ENCODE measurements around the gene HPX. TPM values are rescaled to one million over a fixed set of nuclear protein-coding genes. Genes with fewer than 3 reads are reported as not detected.

The HPX gene
- polyA plus RNA-seq, 2 of the 4 experiments (the other 2 are of a cell fraction), result 0.66 to 0.70 TPM

- CTCF ChIA-PET, result interaction anchor here (1.9 to 2.6 kb wide), 4 partner anchors 8 to 33 kb away, joined by 4 to 12 read pairs (median 10); partner anchors contain the start of gene APBB1
These were observed 29.9 kb downstream of the HPX start for GRCh38 chr11:6410695-6411430.

GRCh38 chr11:6406370-6406769 lies 34.4 kb downstream of the HPX start:
- H3K27ac ChIP-seq, result no peak overlapping the region
- CTCF ChIA-PET, result interaction anchor here (0.6 to 2.8 kb wide), 8 partner anchors 13 to 602 kb away, joined by 3 to 9 read pairs (median 4); partner anchors contain the start of gene SMPD1
- no peaks in the 10 kb centered on the region for H3K9me3 ChIP-seq
- TF ChIP-seq NFE2L2 (conservative IDR thresholded peaks at IDR 0.05; ENCODE audit: low read length) (no peak), FOSB (CRISPR knock-in tag; IDR thresholded peaks at IDR 0.05) (no peak), NPAS2 (CRISPR knock-in tag; IDR thresholded peaks at IDR 0.05; ENCODE audit: borderline replicate concordance) (no peak), HOXA7 (CRISPR knock-in tag; IDR thresholded peaks at IDR 0.05) (no peak), POLR2A (IDR thresholded peaks at IDR 0.05; ENCODE audit: low read length) (no peak), HDAC2 (IDR thresholded peaks at IDR 0.05) (no peak), RARB (CRISPR knock-in tag; IDR thresholded peaks at IDR 0.05) (no peak)
- no peaks in the 10 kb centered on the region for H3K4me1 ChIP-seq
- POLR2A ChIA-PET, result no interaction called here
- FAIRE-seq (no peak), ATAC-seq (no peak), DNase-seq (ENCODE audit: low read depth in 1 of 2, low spot score in 1 of 2) (no peak)
- H3K4me2 ChIP-seq, result no peak overlapping the region
- WGBS (ENCODE audit: missing lambda C conversion rate), result 16% methylated on average over 2 of the region's 2 CpGs
- H3K4me3 ChIP-seq, result no peak overlapping the region

More at GRCh38 chr11:6410695-6411430, 29.9 kb downstream of the HPX start:
- H3K9me3 ChIP-seq, result no peaks in the 10 kb centered on the region
- no peak overlapping the region for H3K27ac ChIP-seq
- DNase-seq (ENCODE audit: low read depth in 1 of 2, low spot score in 1 of 2) (no peak), ATAC-seq (no peak), FAIRE-seq (no peak)
- 95% methylated on average over 22 of the region's 23 CpGs for WGBS (ENCODE audit: missing lambda C conversion rate)
- TF ChIP-seq HOXB5 (CRISPR knock-in tag; IDR thresholded peaks at IDR 0.05), result no peak
- TF ChIP-seq CHD4 (IDR thresholded peaks at IDR 0.05; ENCODE audit: borderline replicate concordance), result no peak
- H3K4me1 ChIP-seq, result no peaks in the 10 kb centered on the region
- no peak overlapping the region for H3K4me3 ChIP-seq
- H3K4me2 ChIP-seq, result no peak overlapping the region
- POLR2A ChIA-PET, result interaction anchor here (1.1 kb wide), 1 partner anchor 8 kb away, joined by 7 read pairs; the partner anchor contains the start of gene APBB1

GRCh38 chr11:6405846-6406245 lies 34.9 kb downstream of the HPX start:
- CTCF ChIA-PET, result interaction anchor here (0.6 to 2.8 kb wide), 7 partner anchors 12 to 602 kb away, joined by 3 to 9 read pairs (median 4); partner anchors contain the start of gene SMPD1
- FAIRE-seq (no peak), ATAC-seq (no peak)

GRCh38 chr11:6405052-6405667 lies 35.6 kb downstream of the HPX start:
- H3K9me3 ChIP-seq, result no peaks in the 10 kb centered on the region
- ATAC-seq (no peak), FAIRE-seq (no peak), DNase-seq (ENCODE audit: low read depth in 1 of 2, low spot score in 1 of 2) (no peak)
- no peak overlapping the region for H3K27ac ChIP-seq
- H3K4me2 ChIP-seq, result no peak overlapping the region
- no peaks in the 10 kb centered on the region for H3K4me1 ChIP-seq
- 90% methylated on average over 12 of the region's 13 CpGs for WGBS (ENCODE audit: missing lambda C conversion rate)
- no peak overlapping the region for H3K4me3 ChIP-seq
- POLR2A ChIA-PET, result no interaction called here
- CTCF ChIA-PET, result interaction anchor here (1.0 to 2.8 kb wide), 5 partner anchors 12 to 100 kb away, joined by 3 to 9 read pairs (median 4); partner anchors contain the start of gene SMPD1
- TF ChIP-seq RAD21 (conservative IDR thresholded peaks at IDR 0.05 in 1 of 2, IDR thresholded peaks at IDR 0.05 in 1 of 2) (no peak), KDM1A (IDR thresholded peaks at IDR 0.05; ENCODE audit: low read depth) (no peak), JUNB (IDR thresholded peaks at IDR 0.05) (no peak), PBX3 (IDR thresholded peaks at IDR 0.05) (no peak), CHD2 (IDR thresholded peaks at IDR 0.05; ENCODE audit: low read length, partially characterized antibody) (no peak), ZFP36 (IDR thresholded peaks at IDR 0.05; ENCODE audit: borderline replicate concordance, partially characterized antibody) (no peak), GATA3 (IDR thresholded peaks at IDR 0.05; ENCODE audit: borderline replicate concordance) (no peak), CEBPB (IDR thresholded peaks at IDR 0.05) (no peak), ZSCAN20 (CRISPR knock-in tag; IDR thresholded peaks at IDR 0.05) (no peak), HES2 (IDR thresholded peaks at IDR 0.05) (no peak), BCL3 (IDR thresholded peaks at IDR 0.05) (no peak), HDAC2 (IDR thresholded peaks at IDR 0.05) (no peak), TFCP2L1 (CRISPR knock-in tag; IDR thresholded peaks at IDR 0.05) (no peak), RCOR1 (IDR thresholded peaks at IDR 0.05; ENCODE audit: low read depth, low read length) (no peak), BHLHE40 (IDR thresholded peaks at IDR 0.05; ENCODE audit: low read depth, low read length) (no peak)

More at GRCh38 chr11:6405846-6406245, 34.9 kb downstream of the HPX start:
- WGBS (ENCODE audit: missing lambda C conversion rate), result 91% methylated on average over 6 of the region's 6 CpGs
- POLR2A ChIA-PET, result no interaction called here
- Histone ChIP-seq H3K9me3 (no peaks in the 10 kb centered on the region), H3K4me2 (no peak overlapping the region), H3K4me1 (no peaks in the 10 kb centered on the region), H3K27ac (no peak overlapping the region), H3K4me3 (no peak overlapping the region)
- TF ChIP-seq HOXA7 (CRISPR knock-in tag; IDR thresholded peaks at IDR 0.05) (no peak), CBX2 (IDR thresholded peaks at IDR 0.05; ENCODE audit: borderline replicate concordance, low read depth) (no peak), SMC3 (IDR thresholded peaks at IDR 0.05) (no peak), JUN (IDR thresholded peaks at IDR 0.05) (no peak), ZC3H11A (IDR thresholded peaks at IDR 0.05) (no peak), NPAS2 (CRISPR knock-in tag; IDR thresholded peaks at IDR 0.05; ENCODE audit: borderline replicate concordance) (no peak), POLR2A (IDR thresholded peaks at IDR 0.05; ENCODE audit: low read length) (no peak), FOSB (CRISPR knock-in tag; IDR thresholded peaks at IDR 0.05) (no peak), PHF8 (IDR thresholded peaks at IDR 0.05; ENCODE audit: borderline replicate concordance, low read depth) (no peak), TFCP2L1 (CRISPR knock-in tag; IDR thresholded peaks at IDR 0.05) (no peak), MAZ (IDR thresholded peaks at IDR 0.05; ENCODE audit: borderline replicate concordance, low read depth, low read length) (no peak), SREBF2 (IDR thresholded peaks at IDR 0.05) (no peak), MYC (IDR thresholded peaks at IDR 0.05; ENCODE audit: borderline replicate concordance, low read length) (no peak)
- DNase-seq (ENCODE audit: low read depth in 1 of 2, low spot score in 1 of 2), result no peak
